AG04450 (cell line): ENCODE measurements around the gene DENND1B. TPM values are rescaled to one million over a fixed set of nuclear protein-coding genes. Genes with fewer than 3 reads are reported as not detected.

Source experiments
- CTCF ChIA-PET: fragments of 300-600, 350-600 bp; formaldehyde crosslinking; extraction: SDS; loops from one replicate; lab custom pipeline; 2022; ENCODE audit warnings: antibody characterized with exemption, inconsistent platforms; lab: Charles Lee
- POLR2A ChIA-PET: fragments of 350-600 bp; formaldehyde crosslinking; extraction: SDS; loops from one replicate; lab custom pipeline; 2021; ENCODE audit warnings: antibody characterized with exemption, inconsistent platforms; lab: Yijun Ruan, JAX
- DNase-seq: peaks from one replicate; pipeline ENCODE4 v3.0.0-alpha.2; 2011; ENCODE audit warnings: low read depth, low spot score
- H3K27ac ChIP-seq: one replicate; pipeline ENCODE4 v1.5.1; 2012; ENCODE audit warnings: low read depth, low read length, control low read depth
- H3K27me3 ChIP-seq: one replicate; pipeline ENCODE4 v1.6.0; 2012; ENCODE audit warnings: low read length; ENCODE audit not compliant: control insufficient read depth, insufficient read depth
- H3K4me3 ChIP-seq: 2 replicates; pipeline ENCODE4 v1.5.1; 2011; ENCODE audit warnings: mild to moderate bottlenecking, low read depth, low read length, control low read depth
- H3K9me3 ChIP-seq: 2 replicates; pipeline ENCODE4 v1.5.1; 2012; ENCODE audit warnings: low read length; ENCODE audit not compliant: control insufficient read depth, insufficient read depth
- CTCF ChIP-seq: IDR thresholded peaks from 2 replicates; pipeline ENCODE4 v1.5.1; 2011; ENCODE audit warnings: low read depth, low read length, control low read depth, inconsistent platforms
- polyA plus RNA-seq: library from polyadenylated mRNA; depleted of rRNA; stranded (reverse); fragments of >200 nt; gene quantifications from 2 replicates; pipeline ENCODE4 v1.2.3, GENCODE V29; 2011

Gene DENND1B
- polyA plus RNA-seq, 1 experiment: 17.7 TPM

- ChIA-PET CTCF (no interaction called here), POLR2A (no interaction called here)
- no peak overlapping the region for H3K27ac ChIP-seq
Measured at GRCh38 chr1:197683280-197683679, 92.0 kb downstream of the DENND1B start.

GRCh38 chr1:197680311-197680710 is 95.0 kb downstream of the DENND1B start:
- DNase-seq: no peak
- TF ChIP-seq CTCF: no peak
- H3K27me3 ChIP-seq: no peaks in the 10 kb centered on the region
- no peak overlapping the region for H3K4me3 ChIP-seq
- H3K27ac ChIP-seq: no peak overlapping the region
- POLR2A ChIA-PET: no interaction called here
- CTCF ChIA-PET: no interaction called here
- no peaks in the 10 kb centered on the region for H3K9me3 ChIP-seq

More at GRCh38 chr1:197683280-197683679, 92.0 kb downstream of the DENND1B start:
- DNase-seq: no peak
- Histone ChIP-seq H3K4me3 (no peak overlapping the region), H3K27me3 (no peaks in the 10 kb centered on the region), H3K9me3 (no peaks in the 10 kb centered on the region)
- TF ChIP-seq CTCF: no peak

GRCh38 chr1:197677752-197678295 is 97.5 kb downstream of the DENND1B start:
- Histone ChIP-seq H3K9me3 (no peaks in the 10 kb centered on the region), H3K27me3 (no peaks in the 10 kb centered on the region), H3K4me3 (no peak overlapping the region), H3K27ac (no peak overlapping the region)
- CTCF ChIA-PET: no interaction called here
- TF ChIP-seq CTCF: no peak
- DNase-seq: no peak
- POLR2A ChIA-PET: no interaction called here

GRCh38 chr1:197677313-197677712 is 98.0 kb downstream of the DENND1B start:
- Histone ChIP-seq H3K9me3 (no peaks in the 10 kb centered on the region), H3K4me3 (no peak overlapping the region), H3K27me3 (no peaks in the 10 kb centered on the region), H3K27ac (no peak overlapping the region)
- no peak for DNase-seq
- ChIA-PET POLR2A (no interaction called here), CTCF (no interaction called here)
- TF ChIP-seq CTCF: no peak

GRCh38 chr1:197675583-197676208 is 99.6 kb downstream of the DENND1B start:
- ChIA-PET POLR2A (interaction anchor here (0.6 kb wide), 1 partner anchor 15 kb away, joined by 3 read pairs; no protein-coding TSS in a partner anchor), CTCF (interaction anchor here (0.6 to 1.3 kb wide), 4 partner anchors 106 to 455 kb away, joined by 3 to 4 read pairs (median 4); no protein-coding TSS in a partner anchor)
- no peak for TF ChIP-seq CTCF
- Histone ChIP-seq H3K9me3 (no peaks in the 10 kb centered on the region), H3K27me3 (no peaks in the 10 kb centered on the region), H3K4me3 (peak overlapping the region; percentile 22), H3K27ac (no peak overlapping the region)
- no peak for DNase-seq
